IMR-90 (cell line): ENCODE measurements around the gene MADCAM1. TPM values are rescaled to one million over a fixed set of nuclear protein-coding genes. Genes with fewer than 3 reads are reported as not detected.

ENCODE experiments used
- ATAC-seq: fragments of 200-7000 bp; cut with Tn5 transposase; 2 replicates; pipeline ENCODE4 v1.9.1; 2020; ENCODE audit warnings: low read depth, mild to moderate bottlenecking, moderate library complexity
- BruUV-seq: library from RNA; stranded (reverse); fragments of 400-500 nt; replicated peaks from 2 replicates; lab custom pipeline; 2021; lab: Mats Ljungman, UMichigan
- CTCF ChIA-PET: fragments of 300-600 bp; formaldehyde crosslinking; extraction: SDS; loops from one replicate; lab custom pipeline; 2021; ENCODE audit warnings: antibody characterized with exemption; lab: Yijun Ruan, JAX
- POLR2A ChIA-PET: fragments of 300-600 bp; sonication (Branson Sonifier 250); formaldehyde crosslinking; loops from one replicate; lab custom pipeline; 2022; ENCODE audit warnings: antibody characterized with exemption; ENCODE audit not compliant: unreplicated experiment; lab: Charles Lee
- DNase-seq: peaks from one replicate; pipeline ENCODE4 v3.0.0; 2013
- H2AFZ ChIP-seq: replicated peaks from 2 replicates; pipeline ENCODE3; 2013; ENCODE audit warnings: low read length, mild to moderate bottlenecking; ENCODE audit not compliant: poor library complexity
- H2AK5ac ChIP-seq: 2 replicates; pipeline ENCODE4 v1.6.1; 2013; ENCODE audit warnings: low read depth, low read length, inconsistent platforms
- H2AK9ac ChIP-seq: replicated peaks from 2 replicates; pipeline ENCODE3; 2013; ENCODE audit warnings: mild to moderate bottlenecking, low read depth, low read length, moderate library complexity; ENCODE audit not compliant: poor library complexity
- H2BK120ac ChIP-seq: 2 replicates; pipeline ENCODE4 v1.6.1; 2013; ENCODE audit warnings: low read depth, low read length, inconsistent platforms
- H2BK15ac ChIP-seq: 3 replicates; pipeline ENCODE4 v1.6.1; 2013; ENCODE audit warnings: low read depth, low read length, inconsistent platforms
- H2BK20ac ChIP-seq: 2 replicates; pipeline ENCODE4 v1.6.1; 2013; ENCODE audit warnings: low read depth, mild to moderate bottlenecking, inconsistent platforms, low read length, moderate library complexity
- H2BK5ac ChIP-seq: 2 replicates; pipeline ENCODE4 v1.6.1; 2013; ENCODE audit warnings: mild to moderate bottlenecking, low read depth, low read length, inconsistent platforms; ENCODE audit not compliant: poor library complexity, severe bottlenecking
- H3K14ac ChIP-seq: replicated peaks from 2 replicates; pipeline ENCODE4 v1.6.1; 2013; ENCODE audit warnings: low read depth, low read length, inconsistent platforms
- H3K18ac ChIP-seq: 2 replicates; pipeline ENCODE4 v1.6.1; 2013; ENCODE audit warnings: low read depth, low read length, control low read depth
- H3K23ac ChIP-seq: 2 replicates; pipeline ENCODE4 v1.6.1; 2013; ENCODE audit warnings: low read depth, low read length, inconsistent platforms
- H3K27ac ChIP-seq: 2 replicates; pipeline ENCODE4 v1.5.1; 2013; ENCODE audit warnings: mild to moderate bottlenecking, control low read depth, low read length; ENCODE audit not compliant: insufficient read depth
- H3K27me3 ChIP-seq: 2 replicates; pipeline ENCODE4 v1.6.1; 2013; ENCODE audit warnings: low read length; ENCODE audit not compliant: control insufficient read depth, insufficient read depth
- H3K36me3 ChIP-seq: 2 replicates; pipeline ENCODE4 v1.6.1; 2013; ENCODE audit warnings: low read length, mixed read lengths; ENCODE audit not compliant: control insufficient read depth, insufficient read depth
- H3K4ac ChIP-seq: 2 replicates; pipeline ENCODE4 v1.6.1; 2013; ENCODE audit warnings: low read depth, low read length, inconsistent platforms
- H3K4me1 ChIP-seq: 2 replicates; pipeline ENCODE4 v1.6.1; 2013; ENCODE audit warnings: low read length, mixed read lengths; ENCODE audit not compliant: control insufficient read depth, insufficient read depth
- H3K4me2 ChIP-seq: 2 replicates; pipeline ENCODE4 v1.6.1; 2013; ENCODE audit warnings: low read depth, mild to moderate bottlenecking, control low read depth, low read length, moderate library complexity
- H3K4me3 ChIP-seq: 2 replicates; pipeline ENCODE4 v1.5.1; 2013; ENCODE audit warnings: low read depth, mild to moderate bottlenecking, control low read depth, low read length, moderate library complexity; ENCODE audit not compliant: insufficient read depth
- H3K56ac ChIP-seq: 2 replicates; pipeline ENCODE4 v1.6.1; 2013; ENCODE audit warnings: low read length, inconsistent platforms; ENCODE audit not compliant: insufficient read depth; ENCODE audit errors: extremely low read depth
- H3K79me1 ChIP-seq, 2 experiments: 2 replicates each; pipeline ENCODE4 v1.6.1; 2013; ENCODE audit warnings: low read length in 2 of 2, inconsistent platforms in 1 of 2, low read depth in 1 of 2
- H3K9ac ChIP-seq: 2 replicates; pipeline ENCODE4 v1.6.1; 2013; ENCODE audit warnings: low read depth, low read length, control low read depth
- H3K9me1 ChIP-seq: 2 replicates; pipeline ENCODE4 v1.6.1; 2013; ENCODE audit warnings: low read length, inconsistent platforms; ENCODE audit not compliant: insufficient read depth
- H3K9me3 ChIP-seq: 2 replicates; pipeline ENCODE4 v1.6.1; 2013; ENCODE audit warnings: low read length; ENCODE audit not compliant: control insufficient read depth, insufficient read depth
- H4K20me1 ChIP-seq: 2 replicates; pipeline ENCODE4 v1.6.1; 2013; ENCODE audit warnings: low read length, inconsistent platforms; ENCODE audit not compliant: insufficient read depth
- H4K5ac ChIP-seq: 2 replicates; pipeline ENCODE4 v1.6.1; 2013; ENCODE audit warnings: mild to moderate bottlenecking, low read depth, low read length, control low read depth
- H4K8ac ChIP-seq, 2 experiments: 2 replicates each; pipeline ENCODE4 v1.6.1; 2013; ENCODE audit warnings: low read depth in 2 of 2, low read length in 2 of 2, control low read depth in 1 of 2, inconsistent platforms in 1 of 2
- H4K91ac ChIP-seq: 2 replicates; pipeline ENCODE4 v1.6.1; 2013; ENCODE audit warnings: low read depth, low read length, inconsistent platforms; ENCODE audit not compliant: insufficient read depth
- BHLHE40 ChIP-seq: fragments of 150-350 bp; IDR thresholded peaks from 2 replicates; pipeline ENCODE4 v1.6.1; 2016; ENCODE audit warnings: mild to moderate bottlenecking, low read depth, low read length
- CEBPB ChIP-seq: IDR thresholded peaks from 2 replicates; pipeline ENCODE4 v1.6.1; 2012; ENCODE audit warnings: low read depth, low read length, improper control_type of control experiment
- CHD1 ChIP-seq: IDR thresholded peaks from 2 replicates; pipeline ENCODE4 v1.6.1; 2012; ENCODE audit warnings: low read depth, low read length, improper control_type of control experiment
- CTCF ChIP-seq: conservative IDR thresholded peaks from 2 replicates; pipeline ENCODE4 v1.5.1; 2012; ENCODE audit warnings: mild to moderate bottlenecking, low read depth, low read length, improper control_type of control experiment
- ELK1 ChIP-seq: fragments of 150-350 bp; IDR thresholded peaks from 2 replicates; pipeline ENCODE4 v1.6.1; 2016; ENCODE audit warnings: low read depth, mild to moderate bottlenecking, low read length, moderate library complexity, borderline replicate concordance
- FOS ChIP-seq: fragments of 150-350 bp; IDR thresholded peaks from 2 replicates; pipeline ENCODE4 v1.6.1; 2016; ENCODE audit warnings: low read depth, low read length
- MAFK ChIP-seq: IDR thresholded peaks from 2 replicates; pipeline ENCODE4 v1.6.1; 2012; ENCODE audit warnings: low read depth, low read length, improper control_type of control experiment
- MXI1 ChIP-seq: IDR thresholded peaks from 2 replicates; pipeline ENCODE4 v1.6.1; 2012; ENCODE audit warnings: low read depth, mild to moderate bottlenecking, low read length, moderate library complexity, borderline replicate concordance
- NFE2L2 ChIP-seq: fragments of 150-350 bp; IDR thresholded peaks from 2 replicates; pipeline ENCODE4 v1.6.1; 2016; ENCODE audit warnings: low read depth, mild to moderate bottlenecking, low read length
- RAD21 ChIP-seq: IDR thresholded peaks from 2 replicates; pipeline ENCODE4 v1.6.1; 2012; ENCODE audit warnings: low read length, improper control_type of control experiment
- RCOR1 ChIP-seq: IDR thresholded peaks from 2 replicates; pipeline ENCODE4 v1.6.1; 2012; ENCODE audit warnings: mild to moderate bottlenecking, low read length, improper control_type of control experiment; ENCODE audit not compliant: insufficient replicate concordance
- RFX5 ChIP-seq: IDR thresholded peaks from 2 replicates; pipeline ENCODE4 v1.8.0; 2012; ENCODE audit warnings: low read depth, mild to moderate bottlenecking, low read length, moderate library complexity
- SMC3 ChIP-seq: fragments of 150-350 bp; IDR thresholded peaks from 2 replicates; pipeline ENCODE4 v1.6.1; 2016; ENCODE audit warnings: low read depth, mild to moderate bottlenecking, antibody characterized with exemption, low read length, moderate library complexity
- USF2 ChIP-seq: fragments of 150-350 bp; IDR thresholded peaks from 2 replicates; pipeline ENCODE4 v1.6.1; 2017; ENCODE audit warnings: mild to moderate bottlenecking, antibody characterized with exemption, low read length, low read depth
- WGBS, 2 experiments: methylation state at CpG; one replicate each; pipeline versions ENCODE4 v1.1.5 to v1.1.7; 2013; ENCODE audit warnings: missing lambda C conversion rate in 2 of 2; ENCODE audit not compliant: insufficient read length in 1 of 2; ENCODE audit errors: extremely low coverage in 2 of 2; 5-methylcytosine and 5-hydroxymethylcytosine counted together
- dilution Hi-C: fragments of 300-500 bp; cut with HindIII; formaldehyde crosslinking; loops from one replicate; pipeline ENCODE4 v1.14.3; 2018; ENCODE audit warnings: low sequenced_read_pairs; ENCODE audit not compliant: unreplicated experiment
- in situ Hi-C: fragments of 300-500 bp; cut with MboI; formaldehyde crosslinking; loops from 3 replicates; pipeline ENCODE4 v1.14.3; 2019; ENCODE audit warnings: low sequenced_read_pairs, inconsistent platforms, mixed read lengths
- intact Hi-C: fragments of 100-400 bp; cut with micrococcal nuclease; formaldehyde crosslinking; loops from 2 replicates; pipeline ENCODE4 v1.10.0; 2022
- polyA plus RNA-seq, 3 experiments: library from polyadenylated mRNA; depleted of rRNA; stranded (reverse); fragments of >200 nt; gene quantifications; 2 replicates each; pipeline ENCODE4 v1.2.3, GENCODE V29; 2012; ENCODE audit warnings: low replicate concordance in 1 of 3
- total RNA-seq: library from RNA; depleted of rRNA; stranded (reverse); fragments of >200 nt; gene quantifications from 2 replicates; pipeline ENCODE4 v1.2.3, GENCODE V29; 2012

Gene MADCAM1
- total and polyA plus RNA-seq, 2 of the 4 experiments (the other 2 are of a cell fraction) = 0.24 TPM; not detected in 1

GRCh38 chr19:494171-495080, 1.9 kb upstream of the MADCAM1 start:
- Histone ChIP-seq H2BK15ac (no peak overlapping the region), H3K9me3 (no peaks in the 10 kb centered on the region), H4K20me1 (no peaks in the 10 kb centered on the region), H3K56ac (no peak overlapping the region), H2AK9ac (no peak overlapping the region), H2AK5ac (no peak overlapping the region), H4K5ac (no peak overlapping the region), H3K27me3 (peaks cover 26% of the 10 kb centered on the region), H3K27ac (no peak overlapping the region), H3K9me1 (peaks cover 4% of the 10 kb centered on the region; the same call in 1 of the 2 replicates), H3K4me1 (peaks cover 4% of the 10 kb centered on the region; the same call in 1 of the 2 replicates), H2BK20ac (no peak overlapping the region), H2BK120ac (no peak overlapping the region), H3K23ac (no peak overlapping the region), H3K4me3 (no peak overlapping the region), H3K4ac (no peak overlapping the region), H4K8ac (no peak overlapping the region), H4K91ac (no peak overlapping the region), H2BK5ac (no peak overlapping the region), H3K4me2 (no peak overlapping the region), H3K9ac (no peak overlapping the region), H3K14ac (no peak overlapping the region), H3K36me3 (no peaks in the 10 kb centered on the region), H3K79me1 (peaks cover 0 to 5% of the 10 kb centered on the region in 2 experiments; a peak in 1 of 4 replicates), H3K18ac (no peak overlapping the region), H2AFZ (no peak overlapping the region)
- 50% methylated on average over 7 of the region's 22 CpGs; no CpG with 5 or more reads in 1 of the 2 experiments for WGBS, 2 experiments
- POLR2A ChIA-PET = no interaction called here
- intact Hi-C loops (no loop called here), dilution Hi-C loops (no loop called here), in situ Hi-C loops (no loop called here)
- CTCF ChIA-PET = interaction anchor here (0.9 kb wide), 1 partner anchor 12 kb away, joined by 8 read pairs; no protein-coding TSS in a partner anchor
- DNase-seq (no peak), ATAC-seq (no peak)
- no TSS peak for BruUV-seq
- no peak for TF ChIP-seq SMC3
- no peak for TF ChIP-seq CEBPB
- TF ChIP-seq BHLHE40 = no peak
- TF ChIP-seq RAD21 = no peak
- TF ChIP-seq FOS = no peak
- TF ChIP-seq CTCF = no peak
- TF ChIP-seq ELK1 = no peak
- TF ChIP-seq NFE2L2 = no peak
- TF ChIP-seq MXI1 = no peak
- TF ChIP-seq RCOR1 = no peak
- no peak for TF ChIP-seq CHD1
- no peak for TF ChIP-seq MAFK
- no peak for TF ChIP-seq USF2
- no peak for TF ChIP-seq RFX5
